HCT116 (cell line): ENCODE data around the gene SLK. TPM values are rescaled to one million over a fixed set of nuclear protein-coding genes. Genes with fewer than 3 reads are reported as not detected.
A peak's percentile ranks its signal among the peaks of the same experiment; 100 is the strongest.

Experiments used
- ATAC-seq: fragments of 200-7000 bp; cut with Tn5 transposase; 2 replicates; pipeline ENCODE4 v1.9.1; 2020; ENCODE audit warnings: mild to moderate bottlenecking, moderate library complexity
- BruUV-seq: library from RNA; stranded (reverse); fragments of 400-500 nt; replicated peaks from 2 replicates; lab custom pipeline; 2021; lab: Mats Ljungman, UMichigan
- CTCF ChIA-PET: fragments of 300-600 bp; sonication (Branson Sonifier 250); formaldehyde crosslinking; loops from one replicate; lab custom pipeline; 2021; ENCODE audit warnings: antibody characterized with exemption; lab: Charles Lee
- POLR2A ChIA-PET: fragments of 300-600, 350-600 bp; sonication (Branson Sonifier 250); formaldehyde crosslinking; loops from one replicate; lab custom pipeline; 2021; ENCODE audit warnings: antibody characterized with exemption; lab: Charles Lee
- RAD21 ChIA-PET, 2 experiments: fragments of 300-600 bp; sonication (Branson Sonifier 250); formaldehyde crosslinking; loops; one replicate each; lab custom pipeline; 2023; ENCODE audit warnings: low total read pairs in 2 of 2; ENCODE audit not compliant: uncharacterized antibody in 2 of 2, unreplicated experiment in 2 of 2, low non-redundant PET in 1 of 2; lab: Charles Lee
- DNase-seq: peaks from one replicate; pipeline ENCODE4 v3.0.0-alpha.2; 2010; ENCODE audit warnings: low read depth, low spot score
- H2AFZ ChIP-seq: fragments of 200-600 bp; shearing (Covaris generic), sonication (generic); 2 replicates; pipeline ENCODE4 v1.6.1; 2017; ENCODE audit warnings: low read depth, mixed run types, mixed read lengths, antibody characterized with exemption, low read length; ENCODE audit not compliant: poor library complexity, severe bottlenecking
- H3K27ac ChIP-seq: 2 replicates; pipeline ENCODE4 v1.5.1; 2012; ENCODE audit warnings: low read depth, low read length
- H3K27me3 ChIP-seq: fragments of 200-600 bp; sonication (generic); 2 replicates; pipeline ENCODE4 v1.6.1; 2016; ENCODE audit warnings: mixed run types, low read length, mixed read lengths; ENCODE audit not compliant: insufficient read depth
- H3K36me3 ChIP-seq, 2 experiments: fragments of 200-500 bp in 1 of 2; fragments of 200-600 bp in 1 of 2; sonication (Bioruptor generic) in 1 of 2; sonication (generic) in 1 of 2; 2 replicates each; pipeline versions ENCODE4 v1.5.1 to v1.6.1; 2014 to 2016; ENCODE audit warnings: low read length in 2 of 2, inconsistent platforms in 1 of 2, mixed read lengths in 1 of 2, mixed run types in 1 of 2; ENCODE audit not compliant: insufficient read depth in 2 of 2, control insufficient read depth in 1 of 2
- H3K4me1 ChIP-seq, 2 experiments: fragments of 200-600 bp in 1 of 2; sonication (generic) in 1 of 2; 2 replicates each; pipeline versions ENCODE4 v1.5.1 to v1.6.1; 2012 to 2017; ENCODE audit warnings: low read length in 2 of 2, inconsistent platforms in 1 of 2, mild to moderate bottlenecking in 1 of 2, mixed read lengths in 1 of 2, mixed run types in 1 of 2, moderate library complexity in 1 of 2; ENCODE audit not compliant: insufficient read depth in 2 of 2, control insufficient read depth in 1 of 2
- H3K4me2 ChIP-seq: fragments of 200-600 bp; sonication (generic); 2 replicates; pipeline ENCODE4 v1.6.1; 2017; ENCODE audit warnings: mixed run types, low read length, mixed read lengths
- H3K4me3 ChIP-seq, 2 experiments: fragments of 200-600 bp in 1 of 2; sonication (generic) in 1 of 2; replicated peaks in 1 of 2; 2 replicates each; pipeline ENCODE4 v1.5.1; 2011 to 2016; ENCODE audit warnings: low read length in 2 of 2, control low read depth in 1 of 2, low read depth in 1 of 2, mild to moderate bottlenecking in 1 of 2, mixed read lengths in 1 of 2, mixed run types in 1 of 2
- H3K79me2 ChIP-seq: fragments of 200-600 bp; sonication (generic); 2 replicates; pipeline ENCODE4 v1.6.1; 2017; ENCODE audit warnings: mild to moderate bottlenecking, mixed run types, low read length, moderate library complexity, mixed read lengths; ENCODE audit not compliant: insufficient read depth
- H3K9ac ChIP-seq: fragments of 200-600 bp; sonication (generic); 2 replicates; pipeline ENCODE4 v1.6.1; 2016; ENCODE audit warnings: low read length, mixed read lengths
- H3K9me2 ChIP-seq: fragments of 200-600 bp; sonication (generic), shearing (Covaris generic); 2 replicates; pipeline ENCODE4 v1.6.1; 2017; ENCODE audit warnings: mixed run types, mild to moderate bottlenecking, moderate library complexity; ENCODE audit not compliant: insufficient read depth
- H3K9me3 ChIP-seq, 2 experiments: fragments of 200-500 bp in 1 of 2; fragments of 200-600 bp in 1 of 2; sonication (Bioruptor generic) in 1 of 2; sonication (generic) in 1 of 2; 2 replicates each; pipeline ENCODE4 v1.6.1; 2014 to 2017; ENCODE audit warnings: low read length in 2 of 2, mixed read lengths in 2 of 2, inconsistent platforms in 1 of 2, low read depth in 1 of 2, mild to moderate bottlenecking in 1 of 2, mixed run types in 1 of 2, moderate library complexity in 1 of 2; ENCODE audit not compliant: control insufficient read depth in 1 of 2, insufficient read depth in 1 of 2
- H4K20me1 ChIP-seq: fragments of 200-600 bp; sonication (generic), shearing (Covaris generic); 2 replicates; pipeline ENCODE4 v1.6.1; 2017; ENCODE audit warnings: mixed run types, mild to moderate bottlenecking, moderate library complexity; ENCODE audit not compliant: insufficient read depth
- CBX3 ChIP-seq: IDR thresholded peaks from 2 replicates; pipeline ENCODE4 v1.6.1; 2012; ENCODE audit warnings: low read depth
- CEBPB ChIP-seq: IDR thresholded peaks from 2 replicates; pipeline ENCODE4 v1.6.1; 2012; ENCODE audit warnings: low read depth
- EGR1 ChIP-seq: IDR thresholded peaks from 2 replicates; pipeline ENCODE4 v1.6.1; 2012; ENCODE audit warnings: low read depth
- ELF1 ChIP-seq: IDR thresholded peaks from 2 replicates; pipeline ENCODE4 v1.6.1; 2012; ENCODE audit warnings: low read depth, borderline replicate concordance
- EZH2 ChIP-seq: fragments of 200-600 bp; sonication (generic); IDR thresholded peaks from 2 replicates; pipeline ENCODE4 v1.6.1; 2017; ENCODE audit warnings: antibody characterized with exemption, mixed run types
- FOSL1 ChIP-seq: IDR thresholded peaks from 2 replicates; pipeline ENCODE4 v1.6.1; 2012; ENCODE audit warnings: low read depth
- JUND ChIP-seq: IDR thresholded peaks from 2 replicates; pipeline ENCODE4 v1.6.1; 2012
- SIN3A ChIP-seq: IDR thresholded peaks from 2 replicates; pipeline ENCODE4 v1.6.1; 2012; ENCODE audit warnings: low read depth
- SP1 ChIP-seq: IDR thresholded peaks from 2 replicates; pipeline ENCODE4 v1.6.1; 2012; ENCODE audit warnings: low read depth
- TCF7L2 ChIP-seq: IDR thresholded peaks from 2 replicates; pipeline ENCODE4 v1.7.0; 2011; ENCODE audit warnings: borderline replicate concordance, inconsistent platforms; ENCODE audit not compliant: insufficient read depth, insufficient read length; ENCODE audit errors: extremely low read depth
- YY1 ChIP-seq: IDR thresholded peaks from 2 replicates; pipeline ENCODE4 v1.6.1; 2011; ENCODE audit warnings: low read length, low read depth, moderate library complexity, mild to moderate bottlenecking; ENCODE audit not compliant: insufficient replicate concordance; ENCODE audit errors: extremely low read depth
- ZFX ChIP-seq: fragments of 450-650 bp; IDR thresholded peaks from 2 replicates; pipeline ENCODE4 v1.6.1; 2017
- intact Hi-C: fragments of 100-400 bp; cut with micrococcal nuclease; formaldehyde crosslinking; loops from 2 replicates; pipeline ENCODE4 v1.10.0; 2022
- total RNA-seq: library from RNA; stranded (reverse); gene quantifications from one replicate; pipeline ENCODE4 v1.2.1, GENCODE V29; 2021; ENCODE audit not compliant: unreplicated experiment
- TF ChIP-seq, protein P1 (sequence below): IDR thresholded peaks from 2 replicates; pipeline ENCODE4 v1.6.1; 2012

The SLK gene
- total RNA-seq, 1 experiment from 2014 or later = 44.2 TPM

DNA sequence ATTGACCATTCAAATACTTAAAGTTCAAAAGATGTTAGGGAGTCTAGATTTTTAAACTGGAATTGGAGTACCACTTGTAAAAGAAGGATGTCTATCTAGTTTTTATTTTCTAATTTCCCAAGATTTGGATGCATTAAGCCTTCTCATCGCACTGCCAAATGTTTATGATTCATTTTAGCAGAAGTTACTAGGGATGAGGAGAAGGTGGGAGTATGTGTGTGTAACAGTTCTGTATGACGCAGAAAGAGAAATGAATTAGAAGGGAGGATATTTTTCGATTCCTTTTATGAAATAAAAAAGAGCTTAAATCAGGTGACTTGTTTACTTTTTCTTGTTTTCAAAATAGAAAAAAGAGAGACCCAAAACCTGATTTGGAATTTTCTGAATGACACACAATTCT, 6.8 kb upstream of the SLK start:
- H3K4me3 ChIP-seq = no peak overlapping the region
- no peak for DNase-seq
- no peaks in the 10 kb centered on the region for H4K20me1 ChIP-seq
- ChIA-PET CTCF (no interaction called here), POLR2A (no interaction called here), RAD21 (no interaction called here)
- H2AFZ ChIP-seq = no peak overlapping the region
- no TSS peak for BruUV-seq
- ATAC-seq = no peak
- no peaks in the 10 kb centered on the region for H3K9me3 ChIP-seq
- H3K27me3 ChIP-seq = no peaks in the 10 kb centered on the region
- H3K79me2 ChIP-seq = no peaks in the 10 kb centered on the region
- H3K27ac ChIP-seq = no peak overlapping the region
- no peaks in the 10 kb centered on the region for H3K36me3 ChIP-seq
- H3K4me2 ChIP-seq = no peak overlapping the region
- H3K9ac ChIP-seq = no peak overlapping the region
- intact Hi-C loops = no loop called here
- no peaks in the 10 kb centered on the region for H3K9me2 ChIP-seq
- TF ChIP-seq CBX3 (no peak), FOSL1 (no peak), TCF7L2 (no peak), SP1 (no peak), YY1 (no peak), JUND (no peak), ZFX (no peak), EGR1 (no peak), CEBPB (no peak)
- peaks cover 4 to 11% of the 10 kb centered on the region in 2 experiments; a peak in 2 of 4 replicates for H3K4me1 ChIP-seq

DNA sequence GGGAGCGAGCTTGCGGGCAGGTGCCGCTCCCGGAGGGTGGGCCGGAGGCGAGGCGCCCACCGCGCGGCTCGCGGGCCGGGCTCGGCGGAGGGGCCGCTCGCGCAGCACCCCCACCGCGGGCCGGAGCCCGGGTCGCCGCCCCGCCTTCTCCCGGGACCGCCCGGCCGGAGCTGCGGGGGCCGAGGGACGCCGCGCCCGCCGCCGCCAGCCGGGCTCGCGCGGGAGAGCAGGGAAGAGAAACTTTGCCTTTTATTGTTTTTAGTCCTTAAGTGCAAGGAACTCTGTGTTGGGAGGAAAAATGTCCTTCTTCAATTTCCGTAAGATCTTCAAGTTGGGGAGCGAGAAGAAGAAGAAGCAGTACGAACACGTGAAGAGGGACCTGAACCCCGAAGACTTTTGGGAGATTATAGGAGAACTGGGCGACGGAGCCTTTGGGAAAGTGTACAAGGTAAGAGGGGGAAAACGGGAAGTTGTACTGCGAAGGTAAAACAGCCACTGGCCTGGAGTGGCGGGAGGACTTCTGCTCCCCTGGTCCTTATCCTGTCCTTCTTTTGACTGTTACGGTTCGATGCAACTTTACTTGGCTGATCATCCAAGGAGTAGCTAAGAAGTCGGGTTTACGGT, 620 bp downstream of the SLK start:
- H3K27me3 ChIP-seq = no peaks in the 10 kb centered on the region
- no peak for DNase-seq
- TF ChIP-seq, protein P1, sequence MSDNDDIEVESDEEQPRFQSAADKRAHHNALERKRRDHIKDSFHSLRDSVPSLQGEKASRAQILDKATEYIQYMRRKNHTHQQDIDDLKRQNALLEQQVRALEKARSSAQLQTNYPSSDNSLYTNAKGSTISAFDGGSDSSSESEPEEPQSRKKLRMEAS = peak; percentile 51; the same call in 1 of the 2 replicates
- TF ChIP-seq ZFX (peak; percentile 89), SIN3A (peak; percentile 62), ELF1 (no peak), EZH2 (no peak)
- H3K9me2 ChIP-seq = no peaks in the 10 kb centered on the region
- H3K9me3 ChIP-seq = no peaks in the 10 kb centered on the region
- BruUV-seq = no TSS peak
- peaks cover 51% of the 10 kb centered on the region for H3K79me2 ChIP-seq
- peaks cover 27 to 44% of the 10 kb centered on the region in 2 experiments; a peak in 3 of 4 replicates for H3K4me1 ChIP-seq
- ChIA-PET RAD21 (interaction anchor here in 1 of 2 experiments (0.7 kb wide), 1 partner anchor 79 kb away, joined by 4 read pairs; no protein-coding TSS in a partner anchor), POLR2A (no interaction called here), CTCF (interaction anchor here (1.0 kb wide), 1 partner anchor 307 kb away, joined by 3 read pairs; no protein-coding TSS in a partner anchor)
- H3K4me3 ChIP-seq = peak overlapping the region; percentile 73 to 83
- intact Hi-C loops = loop anchor here (5.0 kb wide), 2 partner anchors 45 to 70 kb away; no protein-coding TSS in a partner anchor
- peak overlapping the region; percentile 83 for H3K9ac ChIP-seq
- H3K4me2 ChIP-seq = peak overlapping the region; percentile 89
- H3K27ac ChIP-seq = peak overlapping the region; percentile 95
- H3K36me3 ChIP-seq = no peaks in the 10 kb centered on the region; a peak in 1 of 4 replicates
- no peak overlapping the region for H2AFZ ChIP-seq
- peak; percentile 59 for ATAC-seq
- H4K20me1 ChIP-seq = no peaks in the 10 kb centered on the region
